Measurements from ENCODE around the gene SSTR1.

Gene SSTR1

GRCh38 chr14:38203929-38204718 lies 3.6 kb upstream of the SSTR1 start:
- no peak for DNase-seq (ENCODE audit: low read depth)

DNA sequence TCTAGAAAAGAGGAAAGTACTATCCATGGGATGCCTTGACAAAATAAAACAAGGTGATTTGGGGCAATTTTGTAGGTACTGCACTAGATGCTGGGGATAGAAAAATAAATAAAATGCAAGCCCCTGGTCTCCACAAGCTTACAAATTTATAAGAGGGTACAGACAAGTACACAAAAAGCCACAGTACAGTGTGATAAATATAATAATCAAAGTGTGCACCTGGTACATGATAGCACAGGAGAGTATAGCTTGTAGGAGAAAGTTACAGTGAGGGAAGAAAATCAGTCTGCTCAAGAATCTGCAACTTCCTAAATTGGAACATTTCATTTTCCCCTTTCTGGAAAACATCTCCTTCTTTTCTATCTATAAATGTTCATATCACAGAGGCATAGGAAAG lies 3.0 kb upstream of the SSTR1 start:
- DNase-seq (ENCODE audit: low read depth): no peak

DNA sequence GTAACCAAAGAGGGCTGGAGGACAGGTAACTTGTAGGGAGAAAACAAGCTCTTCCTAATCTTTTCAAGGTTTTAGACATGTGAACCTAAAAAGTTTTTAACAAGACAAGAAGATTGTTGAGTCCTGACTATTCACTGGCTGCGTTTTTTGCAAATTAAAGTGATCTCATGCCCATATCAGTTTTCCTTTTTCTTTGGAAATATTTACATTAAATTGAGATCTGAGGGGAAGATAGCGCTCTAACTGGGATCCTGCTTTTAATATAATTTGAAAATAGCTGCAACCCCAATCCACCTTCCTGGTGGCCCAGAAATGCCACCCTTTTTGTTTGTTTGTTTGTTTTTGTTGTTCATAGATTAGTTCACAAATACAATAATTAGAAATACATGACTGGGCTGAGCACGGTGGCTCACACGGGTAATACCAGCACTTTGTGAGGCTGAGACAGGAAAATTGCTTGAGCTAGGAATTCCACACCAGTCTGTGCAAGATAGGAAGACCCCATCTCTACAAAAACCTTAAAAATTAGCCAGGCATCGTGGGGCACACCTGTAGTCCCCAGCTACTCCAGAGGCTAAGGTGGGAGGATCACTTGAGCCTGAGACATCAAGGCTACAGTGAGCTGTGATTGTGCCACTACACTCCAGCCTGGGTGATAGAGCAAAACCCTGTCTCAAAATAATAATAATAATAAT lies 2.4 kb upstream of the SSTR1 start:
- no peak for DNase-seq (ENCODE audit: low read depth)

GRCh38 chr14:38205949-38206665 lies 1.6 kb upstream of the SSTR1 start:
- DNase-seq (ENCODE audit: low read depth): no peak

DNA sequence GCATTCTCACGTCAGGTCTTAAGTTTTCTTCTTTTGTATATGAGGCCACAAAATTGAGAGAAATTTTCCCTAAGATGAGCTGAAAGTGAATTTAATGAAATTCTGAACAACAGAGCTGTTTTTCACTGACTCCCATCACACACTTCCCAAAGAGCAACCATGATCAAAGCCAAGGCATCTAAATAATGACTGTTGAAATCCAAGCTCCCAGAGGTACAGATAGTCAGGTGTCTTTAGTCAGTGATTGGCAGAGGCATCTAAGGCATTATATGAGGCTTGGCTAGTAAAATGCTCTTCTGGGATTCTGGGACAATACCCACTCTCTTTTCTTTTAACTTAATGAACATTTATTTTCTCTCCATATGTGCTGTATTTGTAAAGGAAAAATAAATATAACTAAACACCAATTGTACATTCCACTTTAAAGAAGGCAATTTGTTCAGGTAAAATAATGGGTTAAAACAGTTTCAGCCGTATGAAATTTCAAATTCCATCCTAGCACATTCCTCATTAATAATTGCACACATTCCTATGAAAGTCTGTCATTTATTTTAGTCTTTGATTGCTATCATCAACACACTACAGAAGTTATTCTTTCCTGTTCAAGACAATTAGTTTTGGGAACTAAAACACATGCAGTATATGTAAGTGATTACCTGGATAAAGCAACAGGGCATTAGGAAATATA lies 871 bp upstream of the SSTR1 start:
- no peak for DNase-seq (ENCODE audit: low read depth)

- DNase-seq (ENCODE audit: low read depth): no peak
These were observed 348 bp upstream of the SSTR1 start for GRCh38 chr14:38207377-38207735.

- DNase-seq (ENCODE audit: low read depth): no peak
These were observed 1.2 kb downstream of the SSTR1 start for GRCh38 chr14:38208618-38209562.

DNA sequence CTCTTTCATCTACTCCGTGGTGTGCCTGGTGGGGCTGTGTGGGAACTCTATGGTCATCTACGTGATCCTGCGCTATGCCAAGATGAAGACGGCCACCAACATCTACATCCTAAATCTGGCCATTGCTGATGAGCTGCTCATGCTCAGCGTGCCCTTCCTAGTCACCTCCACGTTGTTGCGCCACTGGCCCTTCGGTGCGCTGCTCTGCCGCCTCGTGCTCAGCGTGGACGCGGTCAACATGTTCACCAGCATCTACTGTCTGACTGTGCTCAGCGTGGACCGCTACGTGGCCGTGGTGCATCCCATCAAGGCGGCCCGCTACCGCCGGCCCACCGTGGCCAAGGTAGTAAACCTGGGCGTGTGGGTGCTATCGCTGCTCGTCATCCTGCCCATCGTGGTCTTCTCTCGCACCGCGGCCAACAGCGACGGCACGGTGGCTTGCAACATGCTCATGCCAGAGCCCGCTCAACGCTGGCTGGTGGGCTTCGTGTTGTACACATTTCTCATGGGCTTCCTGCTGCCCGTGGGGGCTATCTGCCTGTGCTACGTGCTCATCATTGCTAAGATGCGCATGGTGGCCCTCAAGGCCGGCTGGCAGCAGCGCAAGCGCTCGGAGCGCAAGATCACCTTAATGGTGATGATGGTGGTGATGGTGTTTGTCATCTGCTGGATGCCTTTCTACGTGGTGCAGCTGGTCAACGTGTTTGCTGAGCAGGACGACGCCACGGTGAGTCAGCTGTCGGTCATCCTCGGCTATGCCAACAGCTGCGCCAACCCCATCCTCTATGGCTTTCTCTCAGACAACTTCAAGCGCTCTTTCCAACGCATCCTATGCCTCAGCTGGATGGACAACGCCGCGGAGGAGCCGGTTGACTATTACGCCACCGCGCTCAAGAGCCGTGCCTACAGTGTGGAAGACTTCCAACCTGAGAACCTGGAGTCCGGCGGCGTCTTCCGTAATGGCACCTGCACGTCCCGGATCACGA lies 2.2 kb downstream of the SSTR1 start:
- DNase-seq (ENCODE audit: low read depth): no peak

GRCh38 chr14:38210587-38211216 lies 3.0 kb downstream of the SSTR1 start:
- DNase-seq (ENCODE audit: low read depth): no peak

DNA sequence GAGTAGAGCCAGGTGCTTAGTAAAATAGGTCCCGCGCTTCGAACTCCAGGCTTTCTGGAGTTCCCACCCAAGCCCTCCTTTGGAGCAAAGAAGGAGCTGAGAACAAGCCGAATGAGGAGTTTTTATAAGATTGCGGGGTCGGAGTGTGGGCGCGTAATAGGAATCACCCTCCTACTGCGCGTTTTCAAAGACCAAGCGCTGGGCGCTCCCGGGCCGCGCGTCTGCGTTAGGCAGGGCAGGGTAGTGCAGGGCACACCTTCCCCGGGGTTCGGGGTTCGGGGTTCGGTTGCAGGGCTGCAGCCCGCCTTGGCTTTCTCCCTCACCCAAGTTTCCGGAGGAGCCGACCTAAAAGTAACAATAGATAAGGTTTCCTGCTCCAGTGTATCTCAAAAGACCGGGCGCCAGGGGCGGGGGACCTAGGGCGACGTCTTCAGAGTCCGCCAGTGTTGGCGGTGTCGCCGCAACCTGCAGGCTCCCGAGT lies 3.6 kb downstream of the SSTR1 start:
- no peak for DNase-seq (ENCODE audit: low read depth)

GRCh38 chr14:38212111-38212510 lies 4.4 kb downstream of the SSTR1 start:
- DNase-seq (ENCODE audit: low read depth): no peak

DNA sequence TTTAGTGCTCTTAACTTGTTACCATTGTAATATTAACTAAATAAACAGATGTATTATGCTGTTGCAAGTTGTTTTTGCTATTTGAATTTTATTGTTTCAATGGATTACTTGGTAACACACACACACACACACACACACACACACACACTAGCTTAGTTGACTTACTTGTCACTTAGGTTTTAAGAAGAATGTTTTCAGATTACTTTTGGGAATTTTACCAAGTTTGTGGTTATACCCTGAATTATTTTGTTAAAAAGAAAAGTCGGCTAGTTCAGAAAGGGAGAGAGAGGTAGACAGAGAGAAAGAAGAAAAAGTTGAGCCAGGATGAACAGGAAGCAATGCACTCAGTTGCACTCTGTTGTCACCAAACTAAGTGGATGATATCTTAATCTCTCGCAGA lies 5.3 kb downstream of the SSTR1 start:
- no peak for DNase-seq (ENCODE audit: low read depth)

DNA sequence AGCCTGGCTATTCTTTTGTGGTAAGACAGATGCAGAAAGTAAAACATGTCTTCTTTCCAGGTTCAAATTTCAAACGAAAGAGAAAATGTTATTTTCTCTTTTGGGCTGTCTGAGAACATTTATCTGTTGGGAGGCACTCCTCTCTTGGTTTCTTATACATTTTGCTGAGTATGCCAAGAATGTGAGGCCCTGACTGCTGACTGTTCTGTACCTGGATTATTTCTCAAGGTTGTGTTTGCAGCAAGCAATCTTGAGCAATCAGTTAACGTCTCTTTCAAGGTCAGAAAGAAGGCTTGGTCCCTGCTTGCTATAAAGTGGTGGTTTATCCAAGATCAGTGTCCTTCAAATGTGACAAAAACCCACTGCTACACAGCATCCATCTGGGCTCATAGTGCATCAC lies 9.8 kb downstream of the SSTR1 start:
- DNase-seq (ENCODE audit: low read depth): no peak

- DNase-seq (ENCODE audit: low read depth): no peak
These were observed 13.4 kb downstream of the SSTR1 start for GRCh38 chr14:38221077-38221476.

DNA sequence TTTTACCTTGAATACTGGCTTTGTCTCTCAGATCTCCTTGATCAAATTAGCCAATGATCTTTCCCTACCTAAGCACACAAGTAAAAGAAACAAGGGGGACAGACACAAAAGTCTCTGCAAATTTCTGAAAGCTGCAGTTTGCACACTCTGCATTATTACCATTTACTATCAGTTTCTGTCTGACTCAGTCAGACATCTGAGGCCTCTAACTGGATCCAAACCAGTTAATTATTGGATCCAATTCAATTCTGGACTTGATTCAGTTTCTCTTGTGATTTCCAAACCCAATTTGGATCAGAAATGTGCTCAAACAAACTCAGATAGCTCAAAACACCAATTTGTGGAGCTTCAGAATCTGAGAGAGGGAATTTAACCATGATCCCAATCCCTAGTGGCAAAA lies 16.6 kb downstream of the SSTR1 start:
- DNase-seq (ENCODE audit: low read depth): no peak

- DNase-seq (ENCODE audit: low read depth): no peak
These were observed 18.2 kb downstream of the SSTR1 start for GRCh38 chr14:38225946-38226345.

GRCh38 chr14:38226366-38226765 lies 18.7 kb downstream of the SSTR1 start:
- DNase-seq (ENCODE audit: low read depth): no peak

DNA sequence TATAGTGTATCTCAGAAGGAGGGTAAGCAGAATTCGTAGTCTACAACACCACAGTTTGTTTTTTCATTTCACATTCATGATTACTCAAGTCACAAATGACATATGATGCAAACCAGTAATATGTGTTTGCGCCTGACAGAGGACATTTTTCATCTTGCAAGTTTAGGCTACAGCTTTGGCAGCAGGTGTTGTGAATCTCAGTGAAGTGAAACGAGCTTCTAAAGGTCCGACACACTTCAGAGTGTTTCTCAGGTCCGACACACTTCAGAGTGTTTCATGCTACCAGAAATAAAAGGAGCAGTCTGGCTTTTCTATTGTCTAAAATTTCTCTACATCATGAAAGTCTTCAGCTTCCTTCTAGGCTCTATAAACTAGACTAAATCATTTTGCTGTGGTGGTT lies 25.5 kb downstream of the SSTR1 start:
- no peak for DNase-seq (ENCODE audit: low read depth)

DNA sequence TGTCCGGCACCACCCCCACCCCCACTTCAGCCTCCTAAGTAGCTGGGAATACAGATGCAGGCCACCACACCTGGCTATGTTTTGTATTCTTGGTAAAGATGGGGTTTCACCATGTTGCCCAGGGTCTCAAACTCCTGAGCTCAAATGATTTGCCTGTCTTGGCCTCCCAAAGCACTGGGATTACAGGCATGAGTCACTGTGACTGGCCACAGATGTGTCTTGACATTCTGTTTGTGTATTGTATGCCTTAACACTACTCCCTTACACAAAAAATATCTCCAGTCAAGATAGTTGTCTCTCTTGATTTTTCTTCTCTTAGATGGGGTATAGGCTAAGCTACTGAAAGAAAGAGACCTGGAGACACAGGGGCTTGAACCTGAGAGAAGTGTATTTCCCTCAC lies 30.6 kb downstream of the SSTR1 start:
- no peak for DNase-seq (ENCODE audit: low read depth)

- no peak for DNase-seq (ENCODE audit: low read depth)
These were observed 31.2 kb downstream of the SSTR1 start for GRCh38 chr14:38238878-38239277.
